GM12875 (cell line): ENCODE measurements around the gene ARHGAP19.

Source experiments
- H3K4me3 ChIP-seq: one replicate; pipeline ENCODE4 v1.5.1; 2011; ENCODE audit warnings: low read depth, low read length, control low read depth
- CTCF ChIP-seq: IDR thresholded peaks from 2 replicates; pipeline ENCODE4 v1.5.1; 2011; ENCODE audit warnings: low read depth, mild to moderate bottlenecking, control low read depth, inconsistent platforms, low read length, moderate library complexity, borderline replicate concordance; ENCODE audit not compliant: insufficient read depth

ARHGAP19 gene

GRCh38 chr10:97213431-97213830, 79.0 kb downstream of the ARHGAP19 start:
- no peak overlapping the region for H3K4me3 ChIP-seq
- TF ChIP-seq CTCF, result no peak

DNA sequence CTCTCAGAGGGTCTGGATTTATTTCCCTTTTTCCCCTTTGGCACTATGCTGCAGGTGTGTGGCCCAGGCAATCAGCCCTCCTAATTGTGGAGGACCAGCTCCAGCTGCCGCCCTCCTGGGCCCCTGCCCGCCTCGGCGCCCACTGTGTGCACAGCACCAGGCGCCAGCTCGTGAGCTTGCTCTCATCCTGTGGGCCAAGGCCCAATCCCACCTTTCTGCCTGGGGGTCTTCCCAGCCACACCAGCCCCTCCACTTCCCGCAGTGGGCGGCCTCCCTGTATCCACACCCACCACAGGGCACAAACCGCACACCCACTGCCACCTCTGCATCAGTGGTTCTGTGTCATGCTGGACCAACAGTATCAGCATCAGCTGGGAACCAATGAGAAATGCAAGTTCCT, 81.2 kb downstream of the ARHGAP19 start:
- H3K4me3 ChIP-seq, result no peak overlapping the region
- no peak for TF ChIP-seq CTCF

DNA sequence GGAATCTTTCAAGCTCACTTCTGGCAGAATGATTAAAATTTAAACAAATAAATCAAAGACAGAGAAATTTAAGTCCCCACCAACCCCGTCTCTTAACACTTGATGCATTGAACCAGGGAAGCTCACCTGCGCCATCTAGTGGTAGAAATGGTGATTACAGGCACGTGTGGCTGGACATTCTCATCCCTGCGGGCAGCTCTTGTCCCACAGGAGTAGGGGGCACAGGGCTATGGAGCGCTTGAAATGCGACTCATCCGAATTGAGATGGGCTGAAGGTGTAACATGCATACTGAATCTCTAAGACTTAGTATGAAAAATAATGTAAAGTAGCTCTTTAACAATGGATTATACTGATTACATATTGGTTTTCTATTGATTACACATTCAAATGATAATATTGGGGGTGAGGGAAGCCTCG, 81.9 kb downstream of the ARHGAP19 start:
- TF ChIP-seq CTCF, result peak; percentile 86

GRCh38 chr10:97207756-97208346, 84.6 kb downstream of the ARHGAP19 start:
- TF ChIP-seq CTCF, result no peak
- H3K4me3 ChIP-seq, result no peak overlapping the region

More for the DNA sequence above, 81.9 kb downstream of the ARHGAP19 start:
- H3K4me3 ChIP-seq, result no peak overlapping the region

DNA sequence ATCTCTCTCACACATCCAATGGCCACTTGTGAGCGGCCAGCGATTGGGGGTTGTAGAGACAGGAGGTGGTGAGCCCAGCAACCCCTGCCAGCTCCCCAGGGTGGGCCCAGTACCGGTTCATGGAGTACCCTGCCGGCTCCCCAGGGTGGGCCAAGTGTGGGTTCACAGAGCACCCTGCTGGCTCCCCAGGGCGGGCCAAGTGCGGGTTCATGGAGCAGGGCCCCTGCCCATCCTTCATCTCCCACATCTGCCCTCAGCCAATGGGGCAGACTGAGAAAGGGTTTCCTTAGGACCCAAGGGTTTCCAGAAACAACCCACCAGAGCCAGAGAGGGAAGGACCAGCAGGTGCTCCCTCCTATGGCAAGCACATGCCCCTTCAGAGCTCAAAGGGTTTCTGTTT, 85.3 kb downstream of the ARHGAP19 start:
- H3K4me3 ChIP-seq, result no peak overlapping the region
- no peak for TF ChIP-seq CTCF

- no peak for TF ChIP-seq CTCF
- no peak overlapping the region for H3K4me3 ChIP-seq
Observed at GRCh38 chr10:97204826-97205679, 87.4 kb downstream of the ARHGAP19 start.

- no peak overlapping the region for H3K4me3 ChIP-seq
- no peak for TF ChIP-seq CTCF
Observed at GRCh38 chr10:97203220-97203619, 89.2 kb downstream of the ARHGAP19 start.
